ENCODE data around the gene OR56A3.

The OR56A3 gene

DNA sequence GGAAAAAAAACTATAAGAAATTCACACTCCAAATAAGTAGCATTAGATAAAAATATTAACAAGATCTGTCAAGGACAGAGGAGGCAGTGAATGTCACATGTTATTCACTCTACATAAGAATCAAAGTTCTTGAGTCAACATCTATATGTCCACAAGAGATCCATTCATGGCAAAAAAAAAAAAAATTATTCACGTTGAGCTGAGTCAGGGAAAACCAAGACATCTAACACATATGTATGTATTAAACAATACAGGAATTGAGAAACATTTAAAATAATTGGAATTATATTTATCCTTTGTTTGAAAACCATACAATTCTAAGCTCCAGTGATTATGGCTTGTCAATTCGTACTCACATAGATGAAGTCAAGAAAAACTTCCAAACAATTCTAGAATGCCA is 24.9 kb downstream of the OR56A3 start:
- Mint-ChIP-seq H3K4me1 (no peaks in the 10 kb centered on the region), H3K27ac (no peak overlapping the region), H3K27me3 (ENCODE audit: low read depth) (no peaks in the 10 kb centered on the region), H3K36me3 (ENCODE audit: low read depth) (no peaks in the 10 kb centered on the region), H3K9me3 (peaks cover 23% of the 10 kb centered on the region), H3K4me3 (no peak overlapping the region)
- TF ChIP-seq, protein P1, sequence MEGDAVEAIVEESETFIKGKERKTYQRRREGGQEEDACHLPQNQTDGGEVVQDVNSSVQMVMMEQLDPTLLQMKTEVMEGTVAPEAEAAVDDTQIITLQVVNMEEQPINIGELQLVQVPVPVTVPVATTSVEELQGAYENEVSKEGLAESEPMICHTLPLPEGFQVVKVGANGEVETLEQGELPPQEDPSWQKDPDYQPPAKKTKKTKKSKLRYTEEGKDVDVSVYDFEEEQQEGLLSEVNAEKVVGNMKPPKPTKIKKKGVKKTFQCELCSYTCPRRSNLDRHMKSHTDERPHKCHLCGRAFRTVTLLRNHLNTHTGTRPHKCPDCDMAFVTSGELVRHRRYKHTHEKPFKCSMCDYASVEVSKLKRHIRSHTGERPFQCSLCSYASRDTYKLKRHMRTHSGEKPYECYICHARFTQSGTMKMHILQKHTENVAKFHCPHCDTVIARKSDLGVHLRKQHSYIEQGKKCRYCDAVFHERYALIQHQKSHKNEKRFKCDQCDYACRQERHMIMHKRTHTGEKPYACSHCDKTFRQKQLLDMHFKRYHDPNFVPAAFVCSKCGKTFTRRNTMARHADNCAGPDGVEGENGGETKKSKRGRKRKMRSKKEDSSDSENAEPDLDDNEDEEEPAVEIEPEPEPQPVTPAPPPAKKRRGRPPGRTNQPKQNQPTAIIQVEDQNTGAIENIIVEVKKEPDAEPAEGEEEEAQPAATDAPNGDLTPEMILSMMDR (IDR thresholded peaks at IDR 0.05; ENCODE audit: unreplicated experiment in 3 of 3), result no peak

DNA sequence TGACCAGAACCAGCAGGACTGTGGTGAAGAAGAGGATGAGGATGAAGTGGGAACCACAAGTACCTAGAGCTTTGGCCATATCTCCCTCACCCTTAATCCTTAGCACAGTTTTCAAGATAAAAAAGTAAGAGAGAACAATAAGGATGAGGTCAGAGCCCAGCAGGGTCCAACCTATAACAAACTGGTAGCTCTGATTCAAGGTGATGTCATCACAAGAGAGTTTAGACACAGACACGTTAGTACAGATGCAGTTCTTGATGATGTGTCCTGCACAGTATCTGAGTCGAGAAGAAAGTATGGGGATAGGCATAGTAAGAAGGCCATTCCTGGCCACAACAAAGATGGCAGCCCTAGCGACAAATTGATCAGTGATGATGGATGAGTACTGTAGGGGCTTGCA is 25.7 kb downstream of the OR56A3 start:
- no peaks in the 10 kb centered on the region for H3K36me3 Mint-ChIP-seq (ENCODE audit: low read depth)
- TF ChIP-seq, protein P1 (IDR thresholded peaks at IDR 0.05; ENCODE audit: unreplicated experiment in 3 of 3), result no peak
- no peaks in the 10 kb centered on the region for H3K4me1 Mint-ChIP-seq
- peaks cover 19% of the 10 kb centered on the region for H3K9me3 Mint-ChIP-seq
- H3K27me3 Mint-ChIP-seq (ENCODE audit: low read depth), result no peaks in the 10 kb centered on the region
- no peak overlapping the region for H3K27ac Mint-ChIP-seq
- no peak overlapping the region for H3K4me3 Mint-ChIP-seq

DNA sequence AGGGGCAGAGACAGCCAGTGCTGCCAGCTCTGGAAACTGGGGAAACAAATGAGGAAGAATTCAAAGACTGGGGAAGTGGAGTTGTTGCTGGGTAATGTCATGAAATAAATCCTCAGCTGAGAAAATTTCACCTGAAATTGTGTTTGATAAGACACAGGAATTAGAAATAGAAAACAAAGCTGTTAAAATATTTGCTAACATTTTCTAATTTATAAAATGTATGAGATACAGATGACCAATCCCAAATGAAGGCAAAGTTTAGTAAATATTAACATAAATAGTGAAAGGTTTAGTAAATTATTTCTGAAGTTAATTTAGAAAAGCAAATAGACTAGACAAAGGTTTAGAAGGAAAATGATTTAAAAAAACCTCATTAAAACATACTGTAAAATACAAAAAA is 26.3 kb downstream of the OR56A3 start, which contains the start of gene OR56A5:
Gene OR56A5, minus strand, starts transcription at position 101 of the 400 bp plus-strand sequence. Its CDS starts 0 bp downstream, at position 101.
- Mint-ChIP-seq H3K4me3 (no peak within 1 kb of the TSS), H3K27me3 (ENCODE audit: low read depth) (no peaks in the 10 kb centered on the region), H3K9me3 (peaks cover 12% of the 10 kb centered on the region), H3K4me1 (no peaks in the 10 kb centered on the region), H3K27ac (no peak within 1 kb of the TSS), H3K36me3 (ENCODE audit: low read depth) (no peaks in the 10 kb centered on the region)
- TF ChIP-seq, protein P1 (IDR thresholded peaks at IDR 0.05; ENCODE audit: unreplicated experiment in 3 of 3), result no peak

DNA sequence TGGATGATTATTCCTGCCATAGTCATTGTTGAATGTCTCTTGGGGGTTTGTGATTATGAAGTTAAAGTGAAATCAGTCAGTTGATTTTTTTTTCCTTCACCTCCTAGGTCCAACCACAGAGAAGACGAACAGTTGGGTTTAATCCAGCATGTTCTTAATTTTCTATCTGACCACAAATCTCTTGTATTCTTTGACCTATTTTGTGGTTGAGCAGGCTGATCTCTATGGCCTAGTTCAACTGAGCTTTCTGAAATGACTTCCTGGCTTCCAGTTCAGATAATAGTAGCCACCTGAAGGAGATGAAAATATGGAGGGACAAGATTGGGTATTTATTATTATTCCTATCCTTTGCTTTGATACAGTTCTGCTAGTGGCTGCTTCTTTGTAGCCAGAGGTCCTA is 31.5 kb downstream of the OR56A3 start:
- Mint-ChIP-seq H3K4me3 (no peak overlapping the region), H3K36me3 (ENCODE audit: low read depth) (no peaks in the 10 kb centered on the region), H3K4me1 (no peaks in the 10 kb centered on the region), H3K27me3 (ENCODE audit: low read depth) (no peaks in the 10 kb centered on the region), H3K27ac (no peak overlapping the region), H3K9me3 (peaks cover 8% of the 10 kb centered on the region)
- TF ChIP-seq, protein P1 (IDR thresholded peaks at IDR 0.05; ENCODE audit: unreplicated experiment in 3 of 3), result no peak

DNA sequence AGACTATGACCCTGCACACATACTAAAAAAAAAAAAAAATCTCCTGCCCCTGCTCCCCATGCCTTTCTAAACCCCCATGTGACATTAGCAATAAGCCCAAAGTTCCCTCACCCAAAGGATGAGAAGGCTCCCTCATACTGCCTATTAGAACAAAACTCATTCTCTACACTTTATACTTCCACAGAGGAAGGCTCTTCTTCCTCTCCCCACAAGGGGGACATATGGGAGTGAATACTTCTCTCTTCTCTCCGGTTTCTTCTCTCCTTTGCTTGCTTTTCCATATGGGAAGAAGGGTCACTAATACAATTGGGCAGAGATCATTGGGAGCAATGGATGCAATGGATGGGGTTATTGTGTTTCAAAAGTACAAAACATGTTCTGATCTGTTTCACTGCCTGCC is 41.4 kb downstream of the OR56A3 start:
- Mint-ChIP-seq H3K4me3 (no peak overlapping the region), H3K36me3 (ENCODE audit: low read depth) (no peaks in the 10 kb centered on the region), H3K27me3 (ENCODE audit: low read depth) (no peaks in the 10 kb centered on the region), H3K27ac (no peak overlapping the region), H3K9me3 (peaks cover 10% of the 10 kb centered on the region), H3K4me1 (no peaks in the 10 kb centered on the region)
- TF ChIP-seq, protein P1 (IDR thresholded peaks at IDR 0.05; ENCODE audit: unreplicated experiment in 3 of 3), result no peak

DNA sequence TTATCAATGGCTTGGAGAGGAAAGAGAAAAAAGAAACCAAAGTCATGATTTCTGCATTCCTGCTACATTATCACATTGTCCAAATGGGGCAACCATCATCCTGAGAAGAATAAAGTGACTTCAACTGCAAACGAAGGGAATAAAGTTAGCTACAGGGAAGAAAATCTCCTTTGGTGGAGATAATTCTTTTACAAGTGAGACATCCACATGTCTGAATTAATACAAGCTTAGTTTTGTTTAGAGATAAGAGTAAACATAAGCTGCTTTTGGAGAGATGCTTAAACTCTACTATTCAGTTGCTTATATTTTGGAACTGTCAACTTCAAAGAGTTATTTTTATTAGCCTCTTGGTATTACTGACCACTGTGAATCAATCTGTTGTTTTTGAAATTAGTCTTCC is 44.8 kb downstream of the OR56A3 start, which contains the start of gene OR52L1:
Gene OR52L1, minus strand, starts transcription at position 101 of the 400 bp plus-strand sequence. Its CDS starts 55 bp downstream, at position 46.
- TF ChIP-seq, protein P1 (IDR thresholded peaks at IDR 0.05; ENCODE audit: unreplicated experiment in 3 of 3), result no peak
- Mint-ChIP-seq H3K4me1 (no peaks in the 10 kb centered on the region), H3K9me3 (no peaks in the 10 kb centered on the region), H3K27me3 (ENCODE audit: low read depth) (peaks cover 5% of the 10 kb centered on the region), H3K27ac (no peak within 1 kb of the TSS), H3K4me3 (no peak within 1 kb of the TSS), H3K36me3 (ENCODE audit: low read depth) (no peaks in the 10 kb centered on the region)
